Activated naive CD4-positive, alpha-beta T cell treated with anti-CD3 and anti-CD28 coated beads, Interleukin-2, amount 10 ng/mL, durations not matched to agents 5 hours and 36 hours (primary cell): ENCODE data around the gene RNF167. TPM values are rescaled to one million over a fixed set of nuclear protein-coding genes. Genes with fewer than 3 reads are reported as not detected.

Experiments
- microRNA-seq: library from miRNA; unstranded; fragments of <30 nt; microRNA quantifications from one replicate; pipeline ENCODE4 v1.2.0, GENCODE V29; 2022; ENCODE audit warnings: borderline microRNAs expressed, borderline replicate concordance
- total RNA-seq, 2 experiments: library from RNA; stranded (reverse); gene quantifications; one replicate each; pipeline ENCODE4 v1.2.3, GENCODE V29; 2021

RNF167 gene
- total RNA-seq: 100 to 1,000 TPM; 191 TPM

DNA sequence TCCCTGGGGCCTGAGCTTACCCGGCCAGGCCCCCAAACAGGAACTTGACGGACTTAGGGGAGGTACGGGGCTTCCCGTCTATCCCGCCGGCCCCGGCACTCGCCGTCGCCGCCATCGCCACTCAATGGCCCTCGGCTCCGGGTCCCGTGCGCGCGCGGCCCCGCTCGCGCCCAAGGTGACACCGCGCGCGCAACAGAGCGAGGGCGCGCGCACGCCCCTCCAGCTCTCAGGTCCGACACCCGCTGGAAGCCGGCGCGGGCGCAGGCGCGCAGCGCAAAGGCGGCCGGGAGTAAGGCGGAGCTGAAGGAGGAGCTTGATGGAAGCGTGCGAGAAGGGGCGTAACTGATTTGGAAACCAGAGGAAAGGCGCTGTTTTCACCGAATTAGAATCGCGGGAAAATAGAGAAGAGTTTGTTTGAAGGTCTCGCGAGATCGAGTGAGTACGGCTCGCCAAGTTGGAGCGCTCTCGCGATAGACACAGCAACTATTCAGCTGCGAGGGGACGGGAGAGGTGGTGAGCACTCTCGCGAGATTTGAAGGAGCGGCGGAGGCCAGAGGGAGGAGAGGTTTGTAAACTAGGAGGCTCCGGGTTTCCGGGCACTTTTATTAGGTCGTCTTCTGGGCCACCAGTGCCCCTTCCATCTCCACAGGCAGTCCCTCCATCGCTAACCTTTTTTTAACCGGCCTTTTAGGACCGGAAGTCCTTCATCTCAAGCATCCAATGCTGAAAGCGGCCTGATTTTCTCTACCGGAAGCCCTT is at the start of gene RNF167, which contains the start of gene SLC25A11:
RNF167 (plus strand) TSS at position 473 of the 759 bp plus-strand sequence. CDS start 642 bp downstream, outside the sequence.
SLC25A11 (minus strand) TSS at position 251 of the 759 bp plus-strand sequence; CDS start at position 115, 136 bp downstream.

DNA sequence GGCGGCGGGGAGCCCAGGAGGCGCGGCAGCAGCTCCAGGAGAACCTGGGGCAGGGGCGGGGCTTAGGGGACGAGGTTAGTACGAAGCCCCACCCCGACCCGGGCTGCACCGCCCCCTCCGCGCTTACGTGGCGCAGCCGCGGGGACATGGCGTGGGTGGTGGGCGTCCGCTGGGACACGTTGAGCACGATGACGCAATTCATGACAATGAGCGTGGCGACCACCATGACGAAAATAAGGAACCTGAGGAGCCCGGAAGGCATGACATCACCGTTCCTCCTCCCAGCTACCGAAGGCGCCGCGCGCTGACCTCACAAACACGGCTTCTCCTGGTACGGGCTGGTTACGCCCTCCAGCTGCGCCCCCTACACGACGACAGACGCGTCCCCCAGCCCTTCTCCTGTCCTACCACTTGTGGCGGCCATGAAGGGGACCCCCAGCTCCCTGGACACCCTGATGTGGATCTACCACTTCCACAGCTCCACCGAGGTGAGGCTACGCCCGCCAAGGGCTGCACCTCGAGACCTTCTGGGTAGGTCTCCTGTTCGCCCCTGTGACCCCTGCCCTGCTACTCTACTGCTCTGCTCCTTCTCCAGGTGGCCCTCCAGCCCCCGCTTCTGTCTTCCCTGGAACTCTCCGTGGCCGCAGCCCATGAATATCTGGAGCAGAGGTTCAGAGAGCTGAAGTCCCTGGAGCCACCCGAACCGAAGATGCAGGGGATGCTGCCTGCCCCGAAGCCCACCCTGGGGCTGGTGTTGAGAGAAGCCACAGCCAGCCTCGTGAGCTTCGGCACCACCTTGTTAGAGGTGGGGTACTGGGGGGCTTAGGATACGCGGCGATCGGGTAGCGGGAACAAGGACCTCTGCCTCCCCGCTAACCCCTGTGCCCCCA is 40.5 kb upstream of the RNF167 start, which contains the start of gene C17orf107:
C17orf107 (plus strand) TSS at position 196 of the 890 bp plus-strand sequence; CDS start at position 423, 227 bp downstream.

DNA sequence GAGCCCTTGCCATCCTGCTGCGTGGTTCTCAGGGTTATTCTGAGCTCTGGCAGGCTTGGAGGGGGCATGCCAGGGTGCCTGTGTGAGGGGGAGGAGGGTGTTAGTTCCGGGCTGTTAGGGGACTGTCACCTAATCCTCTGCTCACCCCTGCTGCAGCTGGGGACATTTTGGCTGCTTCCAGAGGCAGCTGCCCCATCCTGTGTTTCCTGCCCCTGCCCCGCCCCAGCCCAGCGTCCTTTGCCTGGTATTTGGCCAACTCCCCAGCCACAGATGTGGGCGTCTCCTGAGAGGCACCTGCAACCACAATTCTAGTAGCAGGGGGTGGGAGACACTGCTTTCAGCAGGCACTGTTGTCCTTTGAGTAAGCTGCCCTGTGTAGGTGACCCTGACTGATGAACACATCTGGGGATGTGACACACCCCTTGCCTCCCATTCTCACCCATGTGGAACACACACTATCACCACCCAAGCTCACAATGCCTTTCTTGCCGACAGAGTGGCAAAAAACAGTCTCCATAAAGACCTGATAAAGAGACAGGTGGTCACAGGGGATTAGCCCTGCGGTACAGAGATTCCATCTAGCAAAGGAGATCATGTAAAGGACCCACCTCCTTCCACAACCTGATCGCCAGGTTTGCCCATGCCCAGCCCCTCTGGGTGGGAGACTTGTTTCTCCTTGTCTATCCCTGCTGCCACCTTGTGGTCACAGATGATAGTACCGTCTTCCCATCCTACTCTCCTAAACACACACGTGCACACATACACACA is 36.8 kb upstream of the RNF167 start, which contains the start of gene CHRNE:
CHRNE (minus strand) TSS at position 48 of the 768 bp plus-strand sequence; CDS start at position 13, 35 bp downstream.

DNA sequence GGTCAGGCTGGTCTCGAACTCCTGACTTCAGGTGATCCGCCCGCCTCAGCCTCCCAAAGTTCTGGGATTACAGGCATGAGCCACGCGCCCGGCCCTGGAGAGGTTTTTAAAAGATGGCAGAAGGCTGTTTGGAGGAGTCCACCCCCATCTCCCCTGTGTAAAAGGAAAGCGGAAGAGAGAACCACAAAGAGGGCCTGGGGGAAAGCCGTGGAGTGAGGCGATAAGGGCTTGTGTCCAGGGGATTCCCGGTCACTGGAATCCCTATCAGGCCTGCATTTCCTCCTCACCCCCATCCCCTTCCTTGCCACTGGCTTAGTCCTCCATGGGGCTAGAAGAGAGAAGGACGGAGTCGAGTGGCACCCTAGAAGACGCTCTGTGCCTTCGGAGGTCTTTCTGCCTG is 8.1 kb upstream of the RNF167 start, which contains the start of gene GP1BA:
GP1BA (plus strand) TSS at position 315 of the 400 bp plus-strand sequence. CDS start 328 bp downstream, outside the sequence.

DNA sequence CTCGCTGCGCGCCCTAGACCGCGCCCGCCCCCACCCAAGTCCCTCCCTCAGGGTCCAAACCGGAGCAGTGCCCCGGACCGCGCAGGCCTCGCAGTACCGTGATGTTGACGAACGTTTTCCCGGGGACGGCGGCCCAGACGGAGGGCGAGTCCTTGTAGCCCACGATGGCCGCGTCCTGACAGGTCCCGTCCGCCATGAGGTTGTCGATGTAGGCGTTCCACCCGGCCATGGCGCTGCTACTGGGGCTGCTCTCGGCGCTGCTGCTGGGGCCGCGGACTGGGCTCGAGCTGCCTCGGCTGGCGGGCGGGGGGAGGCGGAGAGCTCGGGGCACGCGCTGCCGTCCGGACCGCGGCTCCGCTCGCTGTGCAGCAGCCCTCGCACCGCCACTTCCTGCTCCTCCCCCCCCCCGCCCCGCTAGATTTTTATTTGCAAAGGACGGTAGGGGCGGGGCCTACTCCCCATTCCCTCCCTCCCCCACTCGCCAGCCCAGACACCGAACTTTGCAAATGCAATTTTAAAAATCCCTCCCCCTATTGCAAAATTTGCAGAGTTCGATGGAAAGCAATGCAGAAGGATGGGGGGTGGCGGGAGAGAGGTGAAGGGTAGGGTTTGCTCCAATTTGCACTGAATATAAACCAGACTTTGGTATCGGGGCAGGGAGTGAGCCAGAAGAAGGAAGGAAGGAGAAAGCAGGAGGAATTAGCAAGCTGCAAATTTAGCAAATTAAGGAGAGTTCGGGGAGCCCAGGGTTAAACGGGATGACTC is 8.3 kb downstream of the RNF167 start, which contains the start of gene PFN1:
PFN1 (minus strand) TSS at position 365 of the 765 bp plus-strand sequence; CDS start at position 229, 136 bp downstream.

DNA sequence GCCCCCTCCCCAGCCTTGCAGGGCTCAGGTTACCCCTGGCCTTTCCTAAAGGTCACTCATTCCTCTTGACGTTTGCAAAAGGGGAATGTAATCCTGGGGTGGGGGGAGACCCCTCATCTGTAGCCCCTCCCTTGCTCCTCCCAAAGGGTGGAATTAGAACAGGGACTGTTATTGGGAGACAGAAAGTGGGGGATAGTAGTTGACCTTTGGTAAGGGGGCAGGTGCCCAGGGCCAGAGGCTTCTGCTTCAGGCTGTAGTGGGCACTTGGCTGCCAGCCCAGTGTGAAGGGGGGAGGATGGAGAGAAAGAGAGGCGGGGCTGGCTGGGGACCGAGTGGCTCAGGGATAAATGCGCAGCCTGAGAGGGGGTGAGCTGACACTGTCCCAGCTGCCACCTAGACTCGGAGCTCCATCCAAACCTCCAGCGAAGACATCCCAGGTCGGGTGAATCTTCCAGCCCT is 10.7 kb downstream of the RNF167 start, which contains the start of gene ENO3:
ENO3 (plus strand) TSS at position 374 of the 459 bp plus-strand sequence. CDS start 711 bp downstream, outside the sequence.

DNA sequence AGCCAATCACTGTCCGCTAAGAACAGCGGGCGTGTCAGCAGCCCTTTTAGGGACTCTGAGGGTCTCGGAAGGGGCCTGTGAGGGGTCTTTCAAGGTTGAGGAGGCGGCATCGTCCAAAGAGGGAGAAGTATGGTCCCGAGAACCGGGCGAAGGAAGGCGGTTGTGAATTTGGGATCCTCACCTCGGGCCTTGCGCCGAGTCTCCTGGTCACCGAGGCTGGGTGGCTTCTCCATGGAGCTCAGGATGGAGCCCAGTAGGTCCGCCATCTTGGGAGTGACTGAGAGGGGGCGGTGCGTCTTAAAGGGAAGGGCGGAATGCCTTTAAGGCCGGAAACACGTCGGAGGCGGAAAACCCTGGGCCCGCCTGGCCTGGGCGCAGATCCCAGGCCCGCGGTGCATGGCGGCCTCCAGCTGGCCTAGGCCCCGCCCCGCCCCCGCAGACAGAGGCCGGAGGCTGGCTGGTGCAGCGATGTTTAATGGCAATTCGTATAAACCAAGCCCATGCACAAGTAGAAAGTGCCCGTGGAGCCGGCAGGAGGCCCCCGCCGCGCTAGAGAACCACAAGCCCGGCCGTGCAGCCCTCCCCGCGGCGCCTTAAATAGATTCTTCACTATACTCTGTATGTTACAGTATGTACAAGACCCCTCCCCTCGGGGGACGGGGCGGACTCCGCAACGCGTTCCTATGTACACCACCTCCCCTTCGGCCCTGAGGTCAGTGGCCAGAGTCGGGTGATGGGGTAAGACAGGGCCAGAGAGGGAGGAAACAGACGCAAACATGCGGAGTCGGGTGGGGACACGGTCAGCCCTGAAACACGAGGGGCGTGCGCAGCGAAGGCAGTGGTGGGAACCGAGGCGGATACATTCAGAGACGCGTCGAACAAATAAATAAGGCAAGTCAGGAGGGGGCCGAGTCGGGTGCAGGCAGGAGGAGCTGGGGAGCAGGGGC is 27.7 kb downstream of the RNF167 start, which contains the start of gene SPAG7:
SPAG7 (minus strand) TSS at position 279 of the 947 bp plus-strand sequence; CDS start at position 266, 13 bp downstream.

DNA sequence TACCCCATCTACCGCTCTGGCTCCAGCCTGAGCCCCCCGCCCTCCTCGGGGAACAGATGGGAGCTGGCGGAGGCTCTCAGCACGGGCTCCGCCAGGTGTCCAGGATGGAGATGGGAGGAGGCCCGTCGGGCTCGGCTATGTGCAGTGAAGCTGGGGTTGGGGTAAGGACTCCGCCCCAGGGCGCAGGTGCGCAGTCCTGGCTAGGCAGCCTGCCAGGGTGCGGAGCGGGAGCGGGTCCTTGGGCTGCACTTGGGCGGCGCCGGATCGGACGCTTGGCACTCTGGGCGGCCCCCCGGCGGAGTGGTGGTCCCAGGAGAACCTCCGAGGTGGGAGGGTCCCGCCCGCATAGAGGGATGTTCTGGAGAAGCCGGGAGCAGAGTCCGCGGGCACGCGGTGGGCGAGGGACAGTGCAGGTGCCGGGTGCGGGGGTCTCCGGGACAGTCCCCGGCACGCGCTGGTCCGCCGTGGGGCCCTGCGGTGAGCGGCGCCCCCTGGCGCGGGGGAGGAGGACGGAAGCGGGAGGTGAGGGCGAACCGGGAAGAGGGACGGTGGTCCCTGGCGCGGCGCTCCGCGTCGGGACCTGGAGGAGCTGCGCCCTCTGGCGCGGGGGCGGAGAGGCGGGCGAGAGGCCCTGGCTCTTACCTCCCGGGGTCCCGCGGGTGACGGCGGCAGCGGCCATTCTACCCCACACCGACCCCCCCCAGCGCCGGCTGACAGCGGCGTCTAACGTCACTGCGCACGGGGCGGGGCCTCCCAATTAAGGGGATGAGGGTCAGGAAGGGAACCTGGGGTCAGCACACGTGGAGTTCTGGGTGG is 47.1 kb downstream of the RNF167 start, which contains the start of gene CAMTA2:
CAMTA2 (minus strand) TSS at position 725 of the 816 bp plus-strand sequence. CDS start 1,453 bp downstream, outside the sequence.

Small RNA genes lying within 50 kb of the gene (microRNA-seq; reads per million reads assigned to microRNA genes)
- not detected for gene MIR6864
- not detected for gene MIR6865

Other genes with a start within 250 kb of the RNF167 start
- gene PELP1, start 236.1 kb upstream of the RNF167 start, total RNA-seq: 10 to 100 TPM; 59.5 to 66.0 TPM
- 100 to 1,000 TPM; 320 to 339 TPM for gene ARRB2, start 229.6 kb upstream of the RNF167 start, total RNA-seq
- gene MED11, start 208.8 kb upstream of the RNF167 start, total RNA-seq: 10 to 100 TPM; 24.6 to 27.4 TPM
- gene ZMYND15, start 200.4 kb upstream of the RNF167 start, total RNA-seq: under 1 TPM; 0.19 to 0.25 TPM
- gene CXCL16, start 200.3 kb upstream of the RNF167 start, total RNA-seq: 1 to 10 TPM; 1.6 TPM
- gene TM4SF5, start 168.4 kb upstream of the RNF167 start, total RNA-seq: not detected
- gene VMO1, start 153.9 kb upstream of the RNF167 start, total RNA-seq: not detected
- not detected for gene GLTPD2, start 151.3 kb upstream of the RNF167 start, total RNA-seq
- 10 to 100 TPM; 94.7 to 95.7 TPM for gene PSMB6, start 144.1 kb upstream of the RNF167 start, total RNA-seq
- gene PLD2, start 133.1 kb upstream of the RNF167 start, total RNA-seq: 10 to 100 TPM; 17.9 to 21.9 TPM
- gene MINK1, start 106.9 kb upstream of the RNF167 start, total RNA-seq: 100 to 1,000 TPM; 102 to 112 TPM
- gene C17orf107, start 40.7 kb upstream of the RNF167 start, total RNA-seq: under 1 TPM; 0.48 to 0.68 TPM
- gene CHRNE, start 37.2 kb upstream of the RNF167 start, total RNA-seq: under 1 TPM in 1 of 2 experiments, not detected in 1; 0.23 TPM
- not detected for gene GP1BA, start 8.0 kb upstream of the RNF167 start, total RNA-seq
- 10 to 100 TPM; 62.3 to 64.3 TPM for gene SLC25A11, start 222 bp upstream of the RNF167 start, total RNA-seq
- 1,000 to 10,000 TPM; 2,036 to 2,067 TPM for gene PFN1, start 8.3 kb downstream of the RNF167 start, total RNA-seq
- 10 to 100 TPM; 43.9 to 56.2 TPM for gene ENO3, start 10.9 kb downstream of the RNF167 start, total RNA-seq
- gene SPAG7, start 27.5 kb downstream of the RNF167 start, total RNA-seq: 10 to 100 TPM; 50.5 to 56.4 TPM
- 10 to 100 TPM; 54.4 to 58.6 TPM for gene CAMTA2, start 47.4 kb downstream of the RNF167 start, total RNA-seq
- gene INCA1, start 57.3 kb downstream of the RNF167 start, total RNA-seq: under 1 TPM; 0.15 to 0.26 TPM
- gene KIF1C, start 57.7 kb downstream of the RNF167 start, total RNA-seq: 10 to 100 TPM; 35.2 to 36.6 TPM
- gene SLC52A1, start 95.2 kb downstream of the RNF167 start, total RNA-seq: under 1 TPM; 0.51 to 0.58 TPM
- 1 to 10 TPM; 7.0 to 7.5 TPM for gene ZFP3, start 138.2 kb downstream of the RNF167 start, total RNA-seq
- 10 to 100 TPM in 1 of 2 experiments, 1 to 10 TPM in 1; 9.2 to 11.0 TPM for gene ZNF232, start 171.6 kb downstream of the RNF167 start, total RNA-seq
- gene USP6, start 175.8 kb downstream of the RNF167 start, total RNA-seq: under 1 TPM; 0.08 to 0.10 TPM